Measurements from ENCODE around the gene MARCHF3.

DNA sequence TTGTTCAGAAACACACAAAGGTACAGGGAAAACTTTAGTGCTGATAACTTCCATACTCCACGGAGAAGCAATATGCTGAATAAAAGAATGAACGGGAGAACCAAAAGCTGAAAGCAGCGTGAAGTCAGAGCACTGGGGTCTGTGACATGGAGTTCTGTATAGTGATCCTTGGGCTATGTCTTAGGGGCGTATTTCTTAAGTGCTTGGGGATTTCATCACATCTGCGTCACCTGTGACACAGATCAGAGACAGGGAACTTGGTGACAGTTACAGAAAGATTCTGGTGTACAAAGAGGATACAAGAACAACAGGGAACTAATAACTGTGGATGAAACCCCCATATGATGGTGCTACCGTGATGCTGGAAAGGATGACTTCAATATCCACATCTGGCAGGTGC lies 81.9 kb downstream of the MARCHF3 start:
- TF ChIP-seq, protein P1, sequence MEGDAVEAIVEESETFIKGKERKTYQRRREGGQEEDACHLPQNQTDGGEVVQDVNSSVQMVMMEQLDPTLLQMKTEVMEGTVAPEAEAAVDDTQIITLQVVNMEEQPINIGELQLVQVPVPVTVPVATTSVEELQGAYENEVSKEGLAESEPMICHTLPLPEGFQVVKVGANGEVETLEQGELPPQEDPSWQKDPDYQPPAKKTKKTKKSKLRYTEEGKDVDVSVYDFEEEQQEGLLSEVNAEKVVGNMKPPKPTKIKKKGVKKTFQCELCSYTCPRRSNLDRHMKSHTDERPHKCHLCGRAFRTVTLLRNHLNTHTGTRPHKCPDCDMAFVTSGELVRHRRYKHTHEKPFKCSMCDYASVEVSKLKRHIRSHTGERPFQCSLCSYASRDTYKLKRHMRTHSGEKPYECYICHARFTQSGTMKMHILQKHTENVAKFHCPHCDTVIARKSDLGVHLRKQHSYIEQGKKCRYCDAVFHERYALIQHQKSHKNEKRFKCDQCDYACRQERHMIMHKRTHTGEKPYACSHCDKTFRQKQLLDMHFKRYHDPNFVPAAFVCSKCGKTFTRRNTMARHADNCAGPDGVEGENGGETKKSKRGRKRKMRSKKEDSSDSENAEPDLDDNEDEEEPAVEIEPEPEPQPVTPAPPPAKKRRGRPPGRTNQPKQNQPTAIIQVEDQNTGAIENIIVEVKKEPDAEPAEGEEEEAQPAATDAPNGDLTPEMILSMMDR (IDR thresholded peaks at IDR 0.05): no peak
- no peak for TF ChIP-seq EP300 (IDR thresholded peaks at IDR 0.05)
- TF ChIP-seq POLR2AphosphoS5 (IDR thresholded peaks at IDR 0.05): no peak

Data from esophagus muscularis mucosa (tissue), 4 donors.